GM12878 (cell line): ENCODE measurements around the gene TNRC6B. TPM values are rescaled to one million over a fixed set of nuclear protein-coding genes. Genes with fewer than 3 reads are reported as not detected.
A peak's percentile ranks its signal among the peaks of the same experiment; 100 is the strongest.

ENCODE experiments used
- ATF7 ChIP-seq: fragments of 450-650 bp; IDR thresholded peaks from 2 replicates; pipeline ENCODE4 v1.6.1; 2016; ENCODE audit warnings: low read depth, mild to moderate bottlenecking
- BACH1 ChIP-seq: fragments of 450-650 bp; IDR thresholded peaks from 2 replicates; pipeline ENCODE4 v1.6.1; 2017; ENCODE audit warnings: mild to moderate bottlenecking, borderline replicate concordance
- BCL11A ChIP-seq: IDR thresholded peaks from 2 replicates; pipeline ENCODE4 v1.6.1; 2011; ENCODE audit warnings: low read depth, low read length
- BHLHE40 ChIP-seq, 2 experiments: fragments of 450-650 bp in 1 of 2; IDR thresholded peaks; 2 replicates each; pipeline ENCODE4 v1.6.1; 2011 to 2017; ENCODE audit warnings: low read depth in 2 of 2, borderline replicate concordance in 1 of 2, improper control_type of control experiment in 1 of 2, low read length in 1 of 2, mild to moderate bottlenecking in 1 of 2
- CHD1 ChIP-seq: IDR thresholded peaks from 2 replicates; pipeline ENCODE4 v1.6.1; 2012; ENCODE audit warnings: low read depth, low read length, improper control_type of control experiment
- CHD4 ChIP-seq: fragments of 200-600 bp; sonication (generic); IDR thresholded peaks from 2 replicates; pipeline ENCODE4 v1.6.1; 2016; ENCODE audit warnings: mild to moderate bottlenecking
- CREB1 ChIP-seq: IDR thresholded peaks from 2 replicates; pipeline ENCODE4 v1.6.1; 2012; ENCODE audit warnings: low read depth, mild to moderate bottlenecking, inconsistent platforms
- CREM ChIP-seq: IDR thresholded peaks from 2 replicates; pipeline ENCODE4 v1.6.1; 2014; ENCODE audit warnings: antibody characterized with exemption, low read depth
- EGR1 ChIP-seq, 2 experiments: IDR thresholded peaks; 1 replicate in 1 of 2; 2 replicates in 1 of 2; pipeline ENCODE4 v1.6.1; 2011 to 2012; ENCODE audit warnings: low read depth in 2 of 2, low read length in 2 of 2, borderline replicate concordance in 1 of 2, mild to moderate bottlenecking in 1 of 2, moderate library complexity in 1 of 2
- FOXK2 ChIP-seq: fragments of 450-650 bp; IDR thresholded peaks from 2 replicates; pipeline ENCODE4 v1.6.1; 2017; ENCODE audit warnings: mild to moderate bottlenecking, moderate library complexity
- FOXM1 ChIP-seq: IDR thresholded peaks from 2 replicates; pipeline ENCODE4 v1.6.1; 2012; ENCODE audit warnings: low read depth, mild to moderate bottlenecking, inconsistent platforms, low read length, moderate library complexity
- GABPA ChIP-seq: IDR thresholded peaks from 2 replicates; pipeline ENCODE4 v1.6.1; 2014; ENCODE audit warnings: antibody characterized with exemption, low read depth, mild to moderate bottlenecking, inconsistent platforms
- HCFC1 ChIP-seq: fragments of 150-350 bp; IDR thresholded peaks from 2 replicates; pipeline ENCODE4 v1.6.1; 2014; ENCODE audit warnings: low read length
- IKZF1 ChIP-seq: fragments of 450-650 bp; conservative IDR thresholded peaks from 2 replicates; pipeline ENCODE4 v1.6.1; 2017; ENCODE audit warnings: antibody characterized with exemption, mild to moderate bottlenecking
- LARP7 ChIP-seq: fragments of 450-650 bp; IDR thresholded peaks from 2 replicates; pipeline ENCODE4 v1.6.1; 2017; ENCODE audit warnings: mild to moderate bottlenecking
- NFIC ChIP-seq: IDR thresholded peaks from 2 replicates; pipeline ENCODE4 v1.6.1; 2012; ENCODE audit warnings: low read depth, mild to moderate bottlenecking, inconsistent platforms, low read length, moderate library complexity
- PAX5 ChIP-seq: IDR thresholded peaks from 2 replicates; pipeline ENCODE4 v1.6.1; 2011; ENCODE audit warnings: low read depth, low read length, borderline replicate concordance
- POU2F2 ChIP-seq: IDR thresholded peaks from 3 replicates; pipeline ENCODE4 v1.6.1; 2011; ENCODE audit warnings: low read depth, mild to moderate bottlenecking, low read length, borderline replicate concordance
- RCOR1 ChIP-seq: conservative IDR thresholded peaks from 2 replicates; pipeline ENCODE4 v1.6.1; 2012; ENCODE audit warnings: low read depth, low read length, improper control_type of control experiment
- RFX5 ChIP-seq: IDR thresholded peaks from 2 replicates; pipeline ENCODE4 v1.6.1; 2011; ENCODE audit warnings: low read depth, low read length, improper control_type of control experiment
- SP1 ChIP-seq: IDR thresholded peaks from one replicate; pipeline ENCODE4 v1.6.1; 2011; ENCODE audit warnings: low read depth, low read length
- SPI1 ChIP-seq: IDR thresholded peaks from 2 replicates; pipeline ENCODE4 v1.6.1; 2011; ENCODE audit warnings: low read depth, mild to moderate bottlenecking, low read length, moderate library complexity, borderline replicate concordance; ENCODE audit not compliant: insufficient read depth
- STAT3 ChIP-seq: IDR thresholded peaks from 2 replicates; pipeline ENCODE4 v1.6.1; 2011; ENCODE audit warnings: low read depth, low read length, improper control_type of control experiment
- YY1 ChIP-seq: IDR thresholded peaks from 2 replicates; pipeline ENCODE4 v1.6.1; 2011; ENCODE audit warnings: low read depth, mild to moderate bottlenecking, low read length
- ZBED1 ChIP-seq: IDR thresholded peaks from 2 replicates; pipeline ENCODE4 v1.6.1; 2016; ENCODE audit warnings: borderline replicate concordance
- polyA plus RNA-seq, 11 experiments: library from polyadenylated mRNA; depleted of rRNA in 4 of 11; unstranded in 6 of 11; stranded (reverse) in 5 of 11; fragments of >200 nt; fragmentation: Nextera tagmentation in 4 of 11; fragmentation: Illumina TruSeq in 1 of 11; extraction: Ambion mirVana in 4 of 11; extraction: Trizol in 1 of 11; gene quantifications; 1 replicate in 1 of 11; 2 replicates in 10 of 11; pipeline versions ENCODE4 v1.2.1 to v1.2.3, GENCODE V29; 2011 to 2016; ENCODE audit warnings: inconsistent platforms in 2 of 11, missing spikeins in 2 of 11, low read depth in 1 of 11
- total RNA-seq, 4 experiments: library from RNA; depleted of rRNA in 3 of 4; stranded (reverse); fragments of >200 nt in 3 of 4; fragmentation: Illumina TruSeq in 1 of 4; extraction: Trizol in 1 of 4; gene quantifications; 2 replicates each; pipeline versions ENCODE4 v1.2.1 to v1.2.3, GENCODE V29; 2013 to 2021
- TF ChIP-seq, protein P1 (sequence below): fragments of 150-350 bp; IDR thresholded peaks from 2 replicates; pipeline ENCODE4 v1.6.1; 2014; ENCODE audit warnings: mild to moderate bottlenecking, low read depth, low read length
- TF ChIP-seq, protein P2 (sequence below): IDR thresholded peaks from 2 replicates; pipeline ENCODE4 v1.6.1; 2011; ENCODE audit warnings: low read depth, low read length, improper control_type of control experiment, borderline replicate concordance
- TF ChIP-seq, protein P3 (sequence below): fragments of 450-650 bp; IDR thresholded peaks from 2 replicates; pipeline ENCODE4 v1.6.1; 2017; ENCODE audit warnings: borderline replicate concordance
- TF ChIP-seq, protein P4 (sequence below): fragments of 450-650 bp; conservative IDR thresholded peaks from 2 replicates; pipeline ENCODE4 v1.6.1; 2017; ENCODE audit warnings: mild to moderate bottlenecking, moderate library complexity

The TNRC6B gene
- total and polyA plus RNA-seq, 10 of the 15 experiments (the other 5 are each of a cell fraction or from before 2014, with no cell fraction given), result 3.6 to 32.8 (median 16.4) TPM

DNA sequence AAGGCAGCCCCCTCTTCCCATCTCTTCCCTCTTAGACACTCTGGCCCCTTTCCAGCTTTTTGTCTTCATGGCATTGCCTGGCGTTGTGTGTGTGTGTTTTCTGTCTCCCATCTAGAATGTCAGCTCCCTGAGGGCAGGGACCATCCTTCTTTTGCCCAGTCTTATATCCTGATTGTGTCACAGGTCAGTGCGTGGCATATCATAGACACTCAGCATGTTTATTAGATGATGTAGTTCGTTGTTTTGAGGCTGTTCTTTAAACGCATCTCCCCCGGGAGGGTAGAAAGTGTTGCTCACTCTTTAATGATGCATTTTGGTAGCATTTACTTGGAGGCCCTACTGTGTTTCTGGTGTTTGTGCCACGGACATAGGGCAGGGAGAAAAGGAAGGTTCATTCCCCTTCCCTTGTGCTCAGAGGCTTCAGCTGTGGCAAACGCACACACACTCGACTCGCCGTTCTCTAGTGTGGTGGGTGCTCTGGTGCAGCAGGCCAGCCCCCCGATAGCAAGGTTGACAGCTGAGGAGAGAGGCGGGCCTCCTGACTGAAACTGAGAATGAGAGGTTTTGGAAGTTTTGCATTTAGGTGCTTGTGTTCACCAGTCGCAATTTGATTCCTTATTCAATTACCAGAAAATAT is 60.2 kb downstream of the TNRC6B start (continued):
- TF ChIP-seq EGR1 (IDR thresholded peaks at IDR 0.05; ENCODE audit: borderline replicate concordance in 1 of 2, low read depth in 2 of 2, low read length in 2 of 2) (no peak), PAX5 (no peak), HCFC1 (no peak), SP1 (no peak), CREM (0 out of 2 replicates have a peak, but pooled peaks have one; percentile 14), CHD1 (no peak), RCOR1 (no peak), FOXK2 (no peak), BHLHE40 (IDR thresholded peaks at IDR 0.05; ENCODE audit: borderline replicate concordance in 1 of 2, low read depth in 2 of 2, low read length in 1 of 2) (peak in 1 of 2 experiments; percentile 28; a peak in 1 of 4 replicates), POU2F2 (peak; percentile 57; the same call in 1 of the 3 replicates), IKZF1 (peak; percentile 40; the same call in 1 of the 2 replicates), YY1 (no peak), FOXM1 (no peak), RFX5 (no peak), SPI1 (no peak), LARP7 (no peak), BCL11A (no peak), STAT3 (no peak), ZBED1 (no peak), ATF7 (no peak), BACH1 (no peak), GABPA (no peak), NFIC (no peak), CHD4 (no peak), CREB1 (no peak)
- TF ChIP-seq, protein P1, sequence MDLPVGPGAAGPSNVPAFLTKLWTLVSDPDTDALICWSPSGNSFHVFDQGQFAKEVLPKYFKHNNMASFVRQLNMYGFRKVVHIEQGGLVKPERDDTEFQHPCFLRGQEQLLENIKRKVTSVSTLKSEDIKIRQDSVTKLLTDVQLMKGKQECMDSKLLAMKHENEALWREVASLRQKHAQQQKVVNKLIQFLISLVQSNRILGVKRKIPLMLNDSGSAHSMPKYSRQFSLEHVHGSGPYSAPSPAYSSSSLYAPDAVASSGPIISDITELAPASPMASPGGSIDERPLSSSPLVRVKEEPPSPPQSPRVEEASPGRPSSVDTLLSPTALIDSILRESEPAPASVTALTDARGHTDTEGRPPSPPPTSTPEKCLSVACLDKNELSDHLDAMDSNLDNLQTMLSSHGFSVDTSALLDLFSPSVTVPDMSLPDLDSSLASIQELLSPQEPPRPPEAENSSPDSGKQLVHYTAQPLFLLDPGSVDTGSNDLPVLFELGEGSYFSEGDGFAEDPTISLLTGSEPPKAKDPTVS, result no peak
- TF ChIP-seq, protein P2, sequence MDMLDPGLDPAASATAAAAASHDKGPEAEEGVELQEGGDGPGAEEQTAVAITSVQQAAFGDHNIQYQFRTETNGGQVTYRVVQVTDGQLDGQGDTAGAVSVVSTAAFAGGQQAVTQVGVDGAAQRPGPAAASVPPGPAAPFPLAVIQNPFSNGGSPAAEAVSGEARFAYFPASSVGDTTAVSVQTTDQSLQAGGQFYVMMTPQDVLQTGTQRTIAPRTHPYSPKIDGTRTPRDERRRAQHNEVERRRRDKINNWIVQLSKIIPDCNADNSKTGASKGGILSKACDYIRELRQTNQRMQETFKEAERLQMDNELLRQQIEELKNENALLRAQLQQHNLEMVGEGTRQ, result no peak
- TF ChIP-seq, protein P3, sequence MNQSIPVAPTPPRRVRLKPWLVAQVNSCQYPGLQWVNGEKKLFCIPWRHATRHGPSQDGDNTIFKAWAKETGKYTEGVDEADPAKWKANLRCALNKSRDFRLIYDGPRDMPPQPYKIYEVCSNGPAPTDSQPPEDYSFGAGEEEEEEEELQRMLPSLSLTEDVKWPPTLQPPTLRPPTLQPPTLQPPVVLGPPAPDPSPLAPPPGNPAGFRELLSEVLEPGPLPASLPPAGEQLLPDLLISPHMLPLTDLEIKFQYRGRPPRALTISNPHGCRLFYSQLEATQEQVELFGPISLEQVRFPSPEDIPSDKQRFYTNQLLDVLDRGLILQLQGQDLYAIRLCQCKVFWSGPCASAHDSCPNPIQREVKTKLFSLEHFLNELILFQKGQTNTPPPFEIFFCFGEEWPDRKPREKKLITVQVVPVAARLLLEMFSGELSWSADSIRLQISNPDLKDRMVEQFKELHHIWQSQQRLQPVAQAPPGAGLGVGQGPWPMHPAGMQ, result no peak
- TF ChIP-seq, protein P4, sequence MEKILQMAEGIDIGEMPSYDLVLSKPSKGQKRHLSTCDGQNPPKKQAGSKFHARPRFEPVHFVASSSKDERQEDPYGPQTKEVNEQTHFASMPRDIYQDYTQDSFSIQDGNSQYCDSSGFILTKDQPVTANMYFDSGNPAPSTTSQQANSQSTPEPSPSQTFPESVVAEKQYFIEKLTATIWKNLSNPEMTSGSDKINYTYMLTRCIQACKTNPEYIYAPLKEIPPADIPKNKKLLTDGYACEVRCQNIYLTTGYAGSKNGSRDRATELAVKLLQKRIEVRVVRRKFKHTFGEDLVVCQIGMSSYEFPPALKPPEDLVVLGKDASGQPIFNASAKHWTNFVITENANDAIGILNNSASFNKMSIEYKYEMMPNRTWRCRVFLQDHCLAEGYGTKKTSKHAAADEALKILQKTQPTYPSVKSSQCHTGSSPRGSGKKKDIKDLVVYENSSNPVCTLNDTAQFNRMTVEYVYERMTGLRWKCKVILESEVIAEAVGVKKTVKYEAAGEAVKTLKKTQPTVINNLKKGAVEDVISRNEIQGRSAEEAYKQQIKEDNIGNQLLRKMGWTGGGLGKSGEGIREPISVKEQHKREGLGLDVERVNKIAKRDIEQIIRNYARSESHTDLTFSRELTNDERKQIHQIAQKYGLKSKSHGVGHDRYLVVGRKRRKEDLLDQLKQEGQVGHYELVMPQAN, result peak; percentile 35; the same call in 1 of the 2 replicates
